Fibroblast of pulmonary artery (primary cell): ENCODE results near the gene MOV10L1.

Experiments
- DNase-seq: peaks from one replicate; pipeline ENCODE4 v3.0.0-alpha.2; 2010; ENCODE audit warnings: low read depth
- H3K4me3 ChIP-seq: replicated peaks from 2 replicates; pipeline ENCODE4 v1.5.1; 2011; ENCODE audit warnings: low read depth, mild to moderate bottlenecking, control low read depth, low read length, moderate library complexity
- TF ChIP-seq, protein P1 (sequence below): IDR thresholded peaks from 2 replicates; pipeline ENCODE4 v1.5.1; 2011; ENCODE audit warnings: mild to moderate bottlenecking, control low read depth, low read length, inconsistent platforms; ENCODE audit errors: missing control alignments

Gene MOV10L1

GRCh38 chr22:50205781-50206569 lies 116.2 kb downstream of the MOV10L1 start:
- no peak for DNase-seq
- no peak overlapping the region for H3K4me3 ChIP-seq
- TF ChIP-seq, protein P1, sequence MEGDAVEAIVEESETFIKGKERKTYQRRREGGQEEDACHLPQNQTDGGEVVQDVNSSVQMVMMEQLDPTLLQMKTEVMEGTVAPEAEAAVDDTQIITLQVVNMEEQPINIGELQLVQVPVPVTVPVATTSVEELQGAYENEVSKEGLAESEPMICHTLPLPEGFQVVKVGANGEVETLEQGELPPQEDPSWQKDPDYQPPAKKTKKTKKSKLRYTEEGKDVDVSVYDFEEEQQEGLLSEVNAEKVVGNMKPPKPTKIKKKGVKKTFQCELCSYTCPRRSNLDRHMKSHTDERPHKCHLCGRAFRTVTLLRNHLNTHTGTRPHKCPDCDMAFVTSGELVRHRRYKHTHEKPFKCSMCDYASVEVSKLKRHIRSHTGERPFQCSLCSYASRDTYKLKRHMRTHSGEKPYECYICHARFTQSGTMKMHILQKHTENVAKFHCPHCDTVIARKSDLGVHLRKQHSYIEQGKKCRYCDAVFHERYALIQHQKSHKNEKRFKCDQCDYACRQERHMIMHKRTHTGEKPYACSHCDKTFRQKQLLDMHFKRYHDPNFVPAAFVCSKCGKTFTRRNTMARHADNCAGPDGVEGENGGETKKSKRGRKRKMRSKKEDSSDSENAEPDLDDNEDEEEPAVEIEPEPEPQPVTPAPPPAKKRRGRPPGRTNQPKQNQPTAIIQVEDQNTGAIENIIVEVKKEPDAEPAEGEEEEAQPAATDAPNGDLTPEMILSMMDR, result no peak

DNA sequence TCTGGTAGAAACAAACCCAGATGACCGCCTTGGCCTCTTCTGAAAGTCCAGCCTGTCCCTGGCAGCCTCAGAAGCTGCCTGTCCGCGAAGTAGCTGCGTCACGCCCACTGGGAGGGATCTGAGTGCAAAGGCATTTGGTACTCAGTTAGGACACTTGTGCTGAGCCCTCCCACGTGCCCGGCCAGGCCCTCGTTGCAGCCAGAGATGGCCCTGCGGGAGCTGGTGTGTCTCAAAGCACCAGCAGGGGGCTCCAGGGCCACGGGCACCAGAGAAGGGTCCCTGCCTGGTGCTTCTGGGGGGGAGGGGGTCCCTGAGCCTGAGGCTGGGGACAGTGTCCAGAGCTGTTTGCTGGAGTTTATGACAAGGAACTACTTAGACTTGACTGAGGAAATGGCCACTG lies 116.8 kb downstream of the MOV10L1 start:
- TF ChIP-seq, protein P1, result peak; percentile 38
- peak; percentile 32 for DNase-seq
- H3K4me3 ChIP-seq, result no peak overlapping the region

- DNase-seq, result no peak
- no peak overlapping the region for H3K4me3 ChIP-seq
- TF ChIP-seq, protein P1, result no peak
These were observed 117.8 kb downstream of the MOV10L1 start for GRCh38 chr22:50207383-50208140.

GRCh38 chr22:50208430-50208938 lies 118.7 kb downstream of the MOV10L1 start:
- no peak overlapping the region for H3K4me3 ChIP-seq
- TF ChIP-seq, protein P1, result no peak
- DNase-seq, result no peak

- H3K4me3 ChIP-seq, result no peak overlapping the region
- TF ChIP-seq, protein P1, result no peak
- DNase-seq, result no peak
These were observed 119.4 kb downstream of the MOV10L1 start for GRCh38 chr22:50208939-50209892.

GRCh38 chr22:50209893-50210292 lies 120.1 kb downstream of the MOV10L1 start:
- DNase-seq, result peak; percentile 76
- H3K4me3 ChIP-seq, result no peak overlapping the region
- TF ChIP-seq, protein P1, result peak; percentile 91
